K562 (cell line): ENCODE results near the gene GTF2H4. TPM values are rescaled to one million over a fixed set of nuclear protein-coding genes. Genes with fewer than 3 reads are reported as not detected.

Source experiments
- CCNT2 ChIP-seq: IDR thresholded peaks from 2 replicates; pipeline ENCODE4 v1.6.1; 2011; ENCODE audit warnings: borderline replicate concordance, low read depth, mild to moderate bottlenecking, moderate library complexity, mixed read lengths, low read length; ENCODE audit not compliant: insufficient read length; ENCODE audit errors: extremely low read depth
- EHMT2 ChIP-seq: fragments of 450-650 bp; IDR thresholded peaks from 2 replicates; pipeline ENCODE4 v1.6.1; 2018; ENCODE audit warnings: antibody characterized with exemption
- EWSR1 ChIP-seq: fragments of 450-650 bp; IDR thresholded peaks from 2 replicates; pipeline ENCODE4 v1.6.1; 2018; ENCODE audit warnings: borderline replicate concordance, mild to moderate bottlenecking, low read depth, moderate library complexity; ENCODE audit not compliant: partially characterized antibody
- MYNN ChIP-seq, 2 experiments: sonication (generic); formaldehyde crosslinking in 1 of 2; IDR thresholded peaks; 2 replicates each; pipeline versions ENCODE4 v1.5.0 to v1.6.1; 2016 to 2020; ENCODE audit warnings: antibody characterized with exemption in 1 of 2, missing genetic modification reagents in 1 of 2
- NRF1 ChIP-seq, 2 experiments: fragments of 450-650 bp; IDR thresholded peaks in 1 of 2; conservative IDR thresholded peaks in 1 of 2; 2 replicates each; pipeline ENCODE4 v1.6.1; 2014; ENCODE audit warnings: mild to moderate bottlenecking in 2 of 2
- POLR2G ChIP-seq: fragments of 200-400 bp; formaldehyde crosslinking; IDR thresholded peaks from 2 replicates; pipeline ENCODE4 v1.6.1; 2017; ENCODE audit warnings: low read depth, mild to moderate bottlenecking, antibody characterized with exemption, low read length, moderate library complexity
- RCOR1 ChIP-seq, 2 experiments: IDR thresholded peaks; 2 replicates each; pipeline ENCODE4 v1.6.1; 2012; ENCODE audit warnings: low read depth in 2 of 2, low read length in 2 of 2, borderline replicate concordance in 1 of 2, improper control_type of control experiment in 1 of 2
- SMAD1 ChIP-seq: fragments of 150-350 bp; IDR thresholded peaks from 2 replicates; pipeline ENCODE4 v1.6.1; 2014; ENCODE audit warnings: low read length, low read depth; ENCODE audit not compliant: partially characterized antibody
- SUPT5H ChIP-seq: fragments of 450-650 bp; IDR thresholded peaks from 2 replicates; pipeline ENCODE4 v1.6.1; 2016
- ZNF507 ChIP-seq: conservative IDR thresholded peaks from 2 replicates; pipeline ENCODE4 v1.6.1; 2017; ENCODE audit warnings: missing genetic modification characterization, missing compliant biosample characterization
- polyA plus RNA-seq, 8 experiments: library from polyadenylated mRNA; depleted of rRNA in 4 of 8; stranded (reverse) in 5 of 8; unstranded in 3 of 8; fragments of >200 nt; fragmentation: Nextera tagmentation in 2 of 8; fragmentation: Illumina TruSeq in 1 of 8; extraction: Ambion mirVana in 2 of 8; extraction: Trizol in 1 of 8; gene quantifications; 2 replicates each; pipeline versions ENCODE4 v1.2.1 to v1.2.3, GENCODE V29; 2011 to 2014; ENCODE audit warnings: inconsistent platforms in 1 of 8, missing spikeins in 1 of 8
- total RNA-seq, 7 experiments: library from RNA; depleted of rRNA in 6 of 7; stranded (reverse); fragments of >200 nt in 6 of 7; fragmentation: Illumina TruSeq in 2 of 7; extraction: Trizol in 2 of 7; gene quantifications; 2 replicates each; pipeline versions ENCODE4 v1.2.1 to v1.2.3, GENCODE V29; 2011 to 2021; ENCODE audit warnings: low replicate concordance in 1 of 7
- TF ChIP-seq, protein P1 (sequence below): sonication (generic); formaldehyde crosslinking; IDR thresholded peaks from 2 replicates; pipeline ENCODE4 v1.8.0; 2022; ENCODE audit warnings: missing genetic modification reagents, mild to moderate bottlenecking, moderate library complexity, borderline replicate concordance
- TF ChIP-seq, protein P2 (sequence below), 2 experiments: IDR thresholded peaks; 2 replicates each; pipeline ENCODE4 v1.6.1; 2011; ENCODE audit warnings: borderline replicate concordance in 1 of 2, control low read depth in 1 of 2, low read depth in 1 of 2, low read length in 1 of 2, mild to moderate bottlenecking in 1 of 2, mixed read lengths in 1 of 2, moderate library complexity in 1 of 2; ENCODE audit not compliant: insufficient read depth in 1 of 2, insufficient read length in 1 of 2, poor library complexity in 1 of 2, severe bottlenecking in 1 of 2; ENCODE audit errors: extremely low read depth in 1 of 2
- TF ChIP-seq, protein P3 (sequence below): sonication (generic); formaldehyde crosslinking; IDR thresholded peaks from 2 replicates; pipeline ENCODE4 v1.8.0; 2022; ENCODE audit warnings: mild to moderate bottlenecking, missing genetic modification reagents
- TF ChIP-seq, protein P4 (sequence below): sonication (generic); formaldehyde crosslinking; IDR thresholded peaks from 2 replicates; pipeline ENCODE4 v1.8.1; 2023; ENCODE audit warnings: mild to moderate bottlenecking, missing genetic modification reagents, moderate library complexity
- TF ChIP-seq, protein P5 (sequence below): fragments of 450-650 bp; IDR thresholded peaks from 2 replicates; pipeline ENCODE4 v1.7.0; 2016; ENCODE audit warnings: borderline replicate concordance

Gene GTF2H4
- total and polyA plus RNA-seq, 9 of the 15 experiments (the other 6 are each of a cell fraction or from before 2014, with no cell fraction given), result 3.6 to 86.1 (median 39.6) TPM

DNA sequence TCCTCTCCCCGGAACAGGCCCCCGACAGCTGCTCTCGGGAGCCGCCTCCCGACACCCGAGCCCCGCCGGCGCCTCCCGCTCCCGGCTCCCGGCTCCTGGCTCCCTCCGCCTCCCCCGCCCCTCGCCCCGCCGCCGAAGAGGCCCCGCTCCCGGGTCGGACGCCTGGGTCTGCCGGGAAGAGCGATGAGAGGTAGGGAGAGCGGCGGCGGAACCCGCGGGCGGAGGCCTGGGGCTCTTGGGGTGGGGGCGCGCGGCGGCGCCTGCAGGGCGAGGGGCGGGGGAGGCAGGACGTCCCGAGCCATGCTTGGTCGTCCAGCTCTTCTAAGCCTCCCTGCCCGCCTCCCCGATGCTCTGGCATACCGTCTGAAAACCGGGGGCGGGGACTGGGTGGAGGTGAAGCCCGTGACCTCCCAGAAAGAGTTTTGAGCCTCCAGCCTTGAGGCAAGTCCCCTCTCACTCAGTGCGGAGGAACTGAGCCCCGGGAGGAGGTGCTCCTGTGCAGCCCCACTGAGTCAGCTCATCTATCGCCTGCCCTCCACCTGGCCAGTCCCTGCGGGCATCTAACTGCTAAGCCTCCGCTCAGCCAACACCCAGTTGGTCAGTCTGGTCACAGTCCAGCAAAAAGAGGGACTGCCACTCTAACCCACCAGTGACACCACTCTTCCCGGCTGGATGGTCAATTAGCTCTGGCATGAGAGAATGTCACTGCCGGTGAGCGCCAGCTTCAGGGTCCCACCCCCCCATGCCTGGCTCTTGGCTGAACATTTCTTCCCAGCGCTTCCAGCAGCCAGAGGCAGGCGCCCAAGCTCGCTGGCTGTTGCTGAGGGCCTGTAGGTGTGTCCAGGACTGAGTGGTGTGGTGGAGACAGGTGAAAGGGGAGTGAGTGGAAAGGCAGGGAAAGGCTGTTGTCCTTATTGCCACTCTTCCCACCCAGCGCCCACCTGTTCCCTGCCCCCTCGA, 23.2 kb upstream of the GTF2H4 start (continued):
- TF ChIP-seq ZNF507 (no peak), POLR2G (no peak), SMAD1 (peak; percentile 12), NRF1 (conservative IDR thresholded peaks at IDR 0.05 in 1 of 2, IDR thresholded peaks at IDR 0.05 in 1 of 2) (0 out of 4 replicates have a peak, but pooled peaks of 1 of the 2 experiments have one; percentile 21), MYNN (IDR thresholded peaks at IDR 0.05) (no peak), MYNN (CRISPR knock-in tag; IDR thresholded peaks at IDR 0.05) (no peak), RCOR1 (IDR thresholded peaks at IDR 0.05; ENCODE audit: borderline replicate concordance in 1 of 2, low read depth in 2 of 2, low read length in 2 of 2) (no peak), EWSR1 (no peak), CCNT2 (peak; percentile 12), SUPT5H (no peak), EHMT2 (no peak)
- TF ChIP-seq, protein P1, sequence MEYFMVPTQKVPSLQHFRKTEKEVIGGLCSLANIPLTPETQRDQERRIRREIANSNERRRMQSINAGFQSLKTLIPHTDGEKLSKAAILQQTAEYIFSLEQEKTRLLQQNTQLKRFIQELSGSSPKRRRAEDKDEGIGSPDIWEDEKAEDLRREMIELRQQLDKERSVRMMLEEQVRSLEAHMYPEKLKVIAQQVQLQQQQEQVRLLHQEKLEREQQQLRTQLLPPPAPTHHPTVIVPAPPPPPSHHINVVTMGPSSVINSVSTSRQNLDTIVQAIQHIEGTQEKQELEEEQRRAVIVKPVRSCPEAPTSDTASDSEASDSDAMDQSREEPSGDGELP (CRISPR knock-in tag), result peak; percentile 16; the same call in 1 of the 2 replicates
- TF ChIP-seq, protein P2, sequence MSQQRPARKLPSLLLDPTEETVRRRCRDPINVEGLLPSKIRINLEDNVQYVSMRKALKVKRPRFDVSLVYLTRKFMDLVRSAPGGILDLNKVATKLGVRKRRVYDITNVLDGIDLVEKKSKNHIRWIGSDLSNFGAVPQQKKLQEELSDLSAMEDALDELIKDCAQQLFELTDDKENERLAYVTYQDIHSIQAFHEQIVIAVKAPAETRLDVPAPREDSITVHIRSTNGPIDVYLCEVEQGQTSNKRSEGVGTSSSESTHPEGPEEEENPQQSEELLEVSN (IDR thresholded peaks at IDR 0.05; ENCODE audit: borderline replicate concordance in 1 of 2, extremely low read depth in 1 of 2, insufficient read depth in 1 of 2, insufficient read length in 1 of 2, low read depth in 1 of 2, low read length in 1 of 2, poor library complexity in 1 of 2, severe bottlenecking in 1 of 2), result peak in 1 of 2 experiments; percentile 5
- TF ChIP-seq, protein P3, sequence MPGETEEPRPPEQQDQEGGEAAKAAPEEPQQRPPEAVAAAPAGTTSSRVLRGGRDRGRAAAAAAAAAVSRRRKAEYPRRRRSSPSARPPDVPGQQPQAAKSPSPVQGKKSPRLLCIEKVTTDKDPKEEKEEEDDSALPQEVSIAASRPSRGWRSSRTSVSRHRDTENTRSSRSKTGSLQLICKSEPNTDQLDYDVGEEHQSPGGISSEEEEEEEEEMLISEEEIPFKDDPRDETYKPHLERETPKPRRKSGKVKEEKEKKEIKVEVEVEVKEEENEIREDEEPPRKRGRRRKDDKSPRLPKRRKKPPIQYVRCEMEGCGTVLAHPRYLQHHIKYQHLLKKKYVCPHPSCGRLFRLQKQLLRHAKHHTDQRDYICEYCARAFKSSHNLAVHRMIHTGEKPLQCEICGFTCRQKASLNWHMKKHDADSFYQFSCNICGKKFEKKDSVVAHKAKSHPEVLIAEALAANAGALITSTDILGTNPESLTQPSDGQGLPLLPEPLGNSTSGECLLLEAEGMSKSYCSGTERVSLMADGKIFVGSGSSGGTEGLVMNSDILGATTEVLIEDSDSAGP (CRISPR knock-in tag), result peak; percentile 61; the same call in 1 of the 2 replicates
- TF ChIP-seq, protein P4, sequence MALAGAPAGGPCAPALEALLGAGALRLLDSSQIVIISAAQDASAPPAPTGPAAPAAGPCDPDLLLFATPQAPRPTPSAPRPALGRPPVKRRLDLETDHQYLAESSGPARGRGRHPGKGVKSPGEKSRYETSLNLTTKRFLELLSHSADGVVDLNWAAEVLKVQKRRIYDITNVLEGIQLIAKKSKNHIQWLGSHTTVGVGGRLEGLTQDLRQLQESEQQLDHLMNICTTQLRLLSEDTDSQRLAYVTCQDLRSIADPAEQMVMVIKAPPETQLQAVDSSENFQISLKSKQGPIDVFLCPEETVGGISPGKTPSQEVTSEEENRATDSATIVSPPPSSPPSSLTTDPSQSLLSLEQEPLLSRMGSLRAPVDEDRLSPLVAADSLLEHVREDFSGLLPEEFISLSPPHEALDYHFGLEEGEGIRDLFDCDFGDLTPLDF, result 0 out of 2 replicates have a peak, but pooled peaks have one; percentile 45
- TF ChIP-seq, protein P5, sequence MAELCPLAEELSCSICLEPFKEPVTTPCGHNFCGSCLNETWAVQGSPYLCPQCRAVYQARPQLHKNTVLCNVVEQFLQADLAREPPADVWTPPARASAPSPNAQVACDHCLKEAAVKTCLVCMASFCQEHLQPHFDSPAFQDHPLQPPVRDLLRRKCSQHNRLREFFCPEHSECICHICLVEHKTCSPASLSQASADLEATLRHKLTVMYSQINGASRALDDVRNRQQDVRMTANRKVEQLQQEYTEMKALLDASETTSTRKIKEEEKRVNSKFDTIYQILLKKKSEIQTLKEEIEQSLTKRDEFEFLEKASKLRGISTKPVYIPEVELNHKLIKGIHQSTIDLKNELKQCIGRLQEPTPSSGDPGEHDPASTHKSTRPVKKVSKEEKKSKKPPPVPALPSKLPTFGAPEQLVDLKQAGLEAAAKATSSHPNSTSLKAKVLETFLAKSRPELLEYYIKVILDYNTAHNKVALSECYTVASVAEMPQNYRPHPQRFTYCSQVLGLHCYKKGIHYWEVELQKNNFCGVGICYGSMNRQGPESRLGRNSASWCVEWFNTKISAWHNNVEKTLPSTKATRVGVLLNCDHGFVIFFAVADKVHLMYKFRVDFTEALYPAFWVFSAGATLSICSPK, result peak; percentile 27; the same call in 1 of the 2 replicates
